Measurements from ENCODE around the gene ANKRD29. TPM values are rescaled to one million over a fixed set of nuclear protein-coding genes. Genes with fewer than 3 reads are reported as not detected.
"Not testable (repeated sequence)": the region's sequence is repeated elsewhere in the genome, so short reads cannot be mapped to it uniquely, and the experiment has no call there.

Gene ANKRD29
- polyA plus RNA-seq, 4 donors, result 0.70 to 1.7 (median 0.85) TPM

DNA sequence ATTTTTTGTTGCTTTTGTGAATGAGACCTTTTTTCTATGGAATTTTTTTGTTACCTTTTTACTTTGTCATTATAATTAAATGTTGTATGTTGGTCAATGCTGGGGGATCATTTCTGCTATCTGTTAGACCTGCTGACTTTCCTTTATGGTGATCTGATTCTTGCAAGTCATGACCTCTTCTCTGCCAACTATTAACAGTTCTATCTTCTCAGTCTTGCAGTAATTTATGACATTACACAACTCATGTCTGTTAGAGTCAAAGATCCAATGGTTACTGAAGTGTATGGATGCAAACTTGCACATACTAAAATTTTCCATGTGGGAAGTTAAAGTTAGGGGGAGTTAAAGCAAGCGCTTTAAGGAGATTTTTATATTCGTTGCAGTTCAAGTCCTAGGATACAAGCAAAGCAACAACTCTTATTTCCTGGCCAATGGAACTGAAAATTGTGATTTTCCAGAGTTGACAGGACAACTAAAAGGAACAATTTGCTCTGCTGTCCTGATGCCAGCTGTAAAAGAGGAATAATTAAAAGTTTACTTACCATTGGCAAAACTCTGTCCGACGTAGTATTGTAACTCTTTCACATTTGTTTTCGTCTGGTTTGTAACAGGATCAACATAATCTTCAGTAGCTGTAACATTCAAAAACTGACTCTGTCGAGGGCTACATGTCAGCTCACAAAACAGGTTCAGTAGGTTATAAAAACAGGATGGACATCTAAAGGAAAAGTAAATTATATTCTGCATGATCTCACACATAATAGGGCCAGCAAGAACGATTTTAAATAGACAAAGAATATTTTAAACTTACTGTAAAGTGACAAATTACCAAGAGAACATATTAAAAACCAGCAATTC is 94.2 kb downstream of the ANKRD29 start:
- no peak for DNase-seq (ENCODE audit: low read depth in 4 of 4, low spot score in 2 of 4)

DNA sequence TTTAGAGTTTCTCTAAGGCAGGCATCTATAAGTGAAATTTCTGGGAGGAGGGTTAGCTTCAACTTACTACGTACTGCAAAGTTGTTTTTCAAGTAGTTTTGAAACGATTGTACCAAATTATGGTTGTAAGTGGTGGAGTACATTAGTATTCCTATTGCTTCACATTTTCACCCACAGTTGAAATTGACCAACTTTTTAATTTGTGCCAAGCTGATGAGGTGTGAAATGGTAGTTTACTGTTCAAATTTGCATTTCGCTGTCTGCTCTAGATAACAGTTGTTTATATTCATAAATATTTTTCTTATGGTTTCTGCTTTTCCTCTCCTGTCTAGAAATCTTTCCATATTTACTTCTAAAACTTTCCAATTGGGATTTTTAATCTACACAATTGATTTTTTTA is 95.0 kb downstream of the ANKRD29 start:
- DNase-seq (ENCODE audit: low read depth in 4 of 4, low spot score in 2 of 4), result no peak

DNA sequence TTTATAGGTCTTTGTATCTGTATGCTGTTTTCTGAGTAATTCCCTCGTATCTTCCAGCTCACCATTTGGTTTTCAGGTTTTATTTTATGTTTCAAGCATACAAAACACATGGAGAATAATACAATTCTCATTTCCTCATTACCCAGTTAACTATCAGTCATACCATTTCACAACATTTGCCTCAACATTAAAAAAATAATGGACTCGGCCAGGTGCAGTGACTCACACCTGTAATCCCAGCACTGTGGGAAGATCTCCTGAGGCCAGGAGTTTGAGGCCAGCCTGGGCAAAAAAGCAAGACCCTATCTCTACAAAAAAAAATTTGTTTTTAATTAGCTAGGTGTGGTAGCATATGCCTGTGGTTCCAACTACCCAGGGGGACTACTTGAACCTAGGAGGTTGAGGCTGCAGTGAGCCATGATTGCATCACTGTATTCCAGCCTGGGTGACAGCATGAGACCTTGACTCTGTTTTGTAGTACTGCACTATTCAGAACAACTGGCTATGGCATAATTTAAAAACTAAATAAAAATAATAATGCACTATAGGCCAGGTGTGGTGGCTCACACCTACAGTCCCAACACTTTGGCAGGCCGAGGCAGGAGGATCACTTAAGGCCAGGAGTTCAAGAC is 96.7 kb downstream of the ANKRD29 start:
- DNase-seq (ENCODE audit: low read depth in 4 of 4, low spot score in 2 of 4), result no peak

DNA sequence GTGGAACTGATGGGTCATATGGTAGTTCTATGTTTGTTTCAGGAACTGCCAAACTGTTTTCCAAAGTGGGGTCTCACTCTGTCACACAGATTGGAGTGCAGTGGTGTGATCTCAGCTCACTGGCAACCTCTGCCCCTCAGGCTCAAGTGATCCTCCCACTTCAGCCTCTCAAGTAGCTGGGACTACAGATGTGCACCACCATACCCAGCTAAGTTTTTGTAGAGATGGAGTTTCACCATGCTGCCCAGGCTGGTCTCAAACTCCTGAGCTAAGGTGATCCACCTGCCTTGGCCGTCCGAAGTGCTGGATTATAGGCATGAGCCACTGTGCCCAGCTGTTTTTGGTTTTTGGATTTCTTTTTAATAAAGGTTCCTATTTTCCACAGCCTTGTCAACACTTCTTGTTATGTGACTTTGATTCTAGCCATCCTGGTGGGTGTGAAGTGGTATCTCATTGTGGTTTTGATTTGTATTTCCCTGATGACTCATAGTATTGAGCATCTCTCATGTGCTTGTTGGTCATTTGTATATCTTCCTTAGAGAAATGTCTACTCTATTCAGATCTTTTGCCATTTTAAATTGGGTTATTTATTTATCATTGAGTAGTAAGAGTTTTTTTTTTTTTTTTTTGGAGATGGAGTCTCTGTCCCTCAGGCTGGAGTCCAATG is 99.2 kb downstream of the ANKRD29 start:
- DNase-seq (ENCODE audit: low read depth in 4 of 4, low spot score in 2 of 4), result no peak

DNA sequence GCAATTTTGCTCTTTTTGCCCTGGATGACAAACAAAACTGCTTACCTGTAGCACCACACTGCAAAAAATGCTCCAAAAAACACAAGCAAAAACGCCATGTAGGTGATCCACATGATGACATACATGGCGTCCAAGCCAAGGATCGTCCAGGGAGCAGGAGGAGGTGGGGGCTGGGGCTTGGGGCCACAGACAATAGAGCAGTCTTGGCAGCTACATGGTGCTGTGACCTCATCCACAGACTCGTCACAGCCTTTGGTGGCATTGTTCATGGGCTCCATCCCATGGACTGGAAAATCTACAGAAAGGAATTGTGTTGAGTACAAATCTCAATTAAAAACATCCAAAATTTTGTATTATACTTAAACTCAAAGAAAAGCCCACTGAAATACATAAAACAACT is 102.5 kb downstream of the ANKRD29 start:
- DNase-seq (ENCODE audit: low read depth in 4 of 4, low spot score in 2 of 4), result no peak

DNA sequence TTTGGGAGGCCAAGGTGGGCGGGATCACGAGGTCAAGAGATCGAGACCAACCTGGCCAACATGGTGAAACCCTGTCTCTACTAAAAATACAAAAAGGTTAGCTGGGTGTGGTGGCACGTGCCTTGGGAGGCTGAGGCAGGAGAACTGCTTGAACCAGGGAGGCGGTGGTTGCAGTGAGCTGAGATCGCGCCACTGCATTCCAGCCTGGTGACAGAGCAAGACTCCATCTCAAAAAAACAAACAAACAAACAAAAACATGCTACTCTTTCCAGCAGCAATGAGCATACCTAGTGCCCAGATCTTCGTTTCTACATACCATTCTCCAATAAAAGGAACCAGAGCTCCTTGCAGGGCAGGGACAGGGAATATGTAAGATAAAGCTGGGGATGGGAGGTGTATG is 105.2 kb downstream of the ANKRD29 start:
- not testable (repeated sequence) for DNase-seq (ENCODE audit: low read depth in 4 of 4, low spot score in 2 of 4)

DNA sequence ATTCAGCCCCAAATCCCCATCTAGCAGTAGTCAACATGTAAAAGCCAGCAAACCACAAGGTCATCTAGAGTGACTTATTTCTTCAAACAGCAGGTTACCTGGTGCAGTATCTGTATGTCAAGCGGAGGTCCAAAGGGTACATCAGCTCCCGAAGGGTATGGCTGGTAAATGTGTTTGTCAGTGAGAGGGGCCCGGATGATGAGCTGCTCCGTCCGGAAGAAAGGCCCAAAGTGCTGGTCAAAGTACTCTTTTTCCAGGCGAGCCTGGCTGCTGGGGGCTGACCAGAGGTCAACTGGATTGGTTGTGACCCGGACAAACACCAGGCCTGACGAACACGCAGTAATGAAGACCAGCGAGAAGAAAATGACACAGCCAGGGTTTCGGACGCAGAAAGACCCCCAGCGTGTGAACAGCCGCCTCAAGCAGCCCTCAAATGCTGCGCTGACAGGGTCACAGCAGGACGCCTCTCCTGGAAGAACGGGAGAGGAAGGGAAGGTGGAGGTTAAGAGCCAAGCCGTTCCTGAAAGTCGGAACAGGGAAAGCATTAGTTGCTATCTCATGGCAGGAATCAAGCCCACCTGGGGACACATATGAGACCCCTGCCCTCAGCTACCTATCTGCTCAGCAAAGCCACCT is 106.4 kb downstream of the ANKRD29 start:
- DNase-seq (ENCODE audit: low read depth in 4 of 4, low spot score in 2 of 4), result no peak

DNA sequence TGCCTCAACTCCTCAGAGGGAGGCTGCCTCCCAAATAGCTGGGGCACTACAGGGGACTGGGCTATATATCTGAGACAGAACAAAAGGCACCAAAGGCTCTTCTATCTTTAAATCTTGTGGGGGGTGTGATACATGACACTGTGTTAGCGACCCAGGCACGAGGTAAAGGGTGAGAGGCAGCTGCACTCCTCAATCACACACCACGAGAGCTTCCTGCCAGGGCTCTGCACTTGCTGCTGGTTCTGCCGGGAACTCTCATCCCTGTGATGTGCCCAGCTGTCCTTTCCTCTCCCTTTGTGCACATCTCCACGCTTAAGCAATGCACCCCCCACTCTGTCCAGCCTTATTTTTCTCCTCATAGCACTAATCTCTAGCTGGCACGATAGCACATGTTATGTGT is 108.8 kb downstream of the ANKRD29 start:
- DNase-seq (ENCODE audit: low read depth in 4 of 4, low spot score in 2 of 4), result no peak

DNA sequence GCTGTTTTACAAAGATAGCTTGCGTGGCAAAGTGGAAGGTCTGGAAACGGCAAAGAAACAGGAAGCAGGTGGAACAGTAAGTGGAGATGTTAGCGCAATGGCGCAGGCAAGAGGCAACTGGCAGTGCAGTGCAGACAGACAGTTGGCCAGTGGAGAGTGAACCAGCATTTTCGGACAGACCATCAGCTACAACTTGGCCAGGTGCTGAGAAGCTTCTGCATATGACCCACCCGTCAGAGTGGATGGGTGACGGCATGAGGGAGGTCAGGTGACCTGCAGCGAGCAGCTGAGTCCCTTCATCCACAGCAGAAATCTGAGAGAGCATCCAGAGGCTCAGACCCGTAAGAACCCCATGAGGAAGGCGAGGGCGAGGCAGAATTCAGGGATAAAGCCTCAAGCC is 110.2 kb downstream of the ANKRD29 start:
- no peak for DNase-seq (ENCODE audit: low read depth in 4 of 4, low spot score in 2 of 4)

DNA sequence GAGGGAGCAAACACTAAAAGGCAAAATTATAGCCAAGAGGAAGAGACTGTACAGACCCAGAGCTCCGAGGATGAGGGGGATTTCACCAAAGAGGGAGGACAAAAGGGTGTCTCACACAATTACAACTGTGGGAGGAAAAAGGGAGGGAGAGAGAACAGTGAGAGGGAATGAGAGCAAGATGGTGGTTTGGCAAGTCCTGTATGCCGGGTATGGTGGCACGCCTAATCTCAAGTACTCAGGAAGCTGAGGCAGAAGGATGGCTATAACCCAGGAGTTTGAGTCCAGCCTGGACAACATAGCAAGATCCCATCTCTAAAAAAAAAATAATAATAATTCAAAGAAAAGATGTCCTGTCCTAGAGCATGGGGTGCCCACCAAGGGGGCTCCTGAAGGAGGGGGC is 110.7 kb downstream of the ANKRD29 start:
- DNase-seq (ENCODE audit: low read depth in 4 of 4, low spot score in 2 of 4), result no peak

DNA sequence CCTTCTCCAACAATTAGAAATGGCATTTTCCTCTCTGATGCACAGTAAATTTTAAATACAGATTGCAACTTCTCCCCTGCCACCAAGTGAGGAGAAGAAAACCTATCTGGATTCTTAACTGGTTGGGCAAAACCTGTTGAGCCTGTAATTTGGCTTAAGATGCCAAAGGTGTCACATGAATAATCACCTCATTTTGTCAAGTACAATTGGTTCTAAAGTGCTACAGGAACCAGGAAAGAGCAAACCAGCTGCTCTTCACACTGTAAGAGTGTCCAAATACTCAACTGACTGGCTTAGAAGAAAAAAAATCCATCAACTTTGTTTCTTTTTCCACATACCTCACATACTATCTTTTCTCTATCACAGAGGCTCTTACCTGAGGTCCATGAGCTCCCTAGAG is 111.8 kb downstream of the ANKRD29 start:
- DNase-seq (ENCODE audit: low read depth in 4 of 4, low spot score in 2 of 4), result no peak

Other genes starting within 250 kb of the ANKRD29 start
- gene RIOK3, start 209.6 kb downstream of the ANKRD29 start, polyA plus RNA-seq (ENCODE audit: insufficient read length in 4 of 4), result 10 to 100 TPM; 63.3 to 93.7 (median 71.3) TPM
- gene RMC1, start 159.4 kb downstream of the ANKRD29 start, polyA plus RNA-seq (ENCODE audit: insufficient read length in 4 of 4), result 10 to 100 TPM; 22.1 to 26.6 (median 23.9) TPM
- gene NPC1, start 76.4 kb downstream of the ANKRD29 start, polyA plus RNA-seq (ENCODE audit: insufficient read length in 4 of 4), result 10 to 100 TPM; 18.3 to 29.0 (median 23.7) TPM
- 1 to 10 TPM; 1.3 to 2.8 (median 1.8) TPM for gene LAMA3, start 26.5 kb upstream of the ANKRD29 start, polyA plus RNA-seq (ENCODE audit: insufficient read length in 4 of 4)

All from left renal cortex interstitium (tissue), 4 donors.